ENCODE data around the gene FXN.
"Not testable (repeated sequence)": the region's sequence is repeated elsewhere in the genome, so short reads cannot be mapped to it uniquely, and the experiment has no call there.

The FXN gene

DNA sequence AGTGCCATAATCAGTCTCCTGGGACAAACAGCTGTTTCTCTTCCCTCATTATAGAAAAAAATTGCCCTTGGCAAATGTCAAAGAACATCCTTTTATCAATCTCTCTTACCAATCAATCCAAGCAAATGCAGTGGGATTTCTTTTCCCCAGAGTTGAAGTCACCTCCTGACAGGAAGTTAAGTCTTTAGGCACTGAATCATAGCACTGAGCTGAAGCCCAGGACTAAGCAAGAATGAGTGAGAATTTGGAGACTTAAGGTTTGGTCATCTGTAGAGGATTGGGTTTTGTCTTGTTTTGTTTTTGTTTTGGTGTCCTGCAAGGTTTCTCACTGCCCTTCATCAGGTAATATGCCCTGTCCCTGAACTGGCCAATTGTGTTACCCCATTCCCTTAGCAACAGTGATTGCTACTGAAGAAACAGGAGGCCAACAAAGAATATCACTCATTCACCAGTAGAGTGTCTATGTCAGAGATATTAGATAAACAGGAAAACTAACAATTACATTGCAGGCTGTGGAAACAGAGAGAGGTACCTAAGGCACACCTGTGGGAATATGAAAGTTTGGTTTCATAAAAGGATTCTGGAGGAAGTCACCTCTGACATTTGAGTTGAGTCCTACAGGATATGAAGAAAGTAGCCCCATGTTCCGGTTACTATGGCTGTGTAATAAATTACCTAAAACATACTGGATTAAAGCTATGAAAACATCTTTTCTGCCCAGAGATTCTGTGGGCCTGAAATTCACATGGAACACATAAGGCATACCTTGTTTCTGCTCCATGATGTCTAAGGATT, 4.5 kb upstream of the FXN start:
- Histone ChIP-seq H3K4me3 (ENCODE audit: low read length) (no peak overlapping the region), H3K36me3 (ENCODE audit: control insufficient read depth, insufficient read depth, low read length) (no peaks in the 10 kb centered on the region), H3K9ac (ENCODE audit: low read length) (no peak overlapping the region), H3K27ac (ENCODE audit: low read depth, low read length) (no peak overlapping the region), H3K4me1 (ENCODE audit: control insufficient read depth, insufficient read depth, low read length) (peaks cover 4% of the 10 kb centered on the region), H3K27me3 (ENCODE audit: control insufficient read depth, insufficient read depth, low read length) (no peaks in the 10 kb centered on the region)

DNA sequence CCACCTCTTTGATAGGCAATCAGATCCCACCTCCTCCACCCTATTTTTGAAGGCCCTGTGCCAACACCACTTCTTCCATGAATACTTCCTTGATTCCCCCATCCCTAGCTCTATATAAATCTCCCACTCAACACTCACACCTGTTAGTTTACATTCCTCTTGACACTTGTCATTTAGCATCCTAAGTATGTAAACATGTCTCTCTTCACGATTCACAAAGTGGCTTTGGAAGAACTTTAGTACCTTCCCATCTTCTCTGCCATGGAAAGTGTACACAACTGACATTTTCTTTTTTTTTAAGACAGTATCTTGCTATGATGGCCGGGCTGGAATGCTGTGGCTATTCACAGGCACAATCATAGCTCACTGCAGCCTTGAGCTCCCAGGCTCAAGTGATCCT, 1.5 kb upstream of the FXN start:
- Histone ChIP-seq H3K9ac (ENCODE audit: low read length) (no peak overlapping the region), H3K4me1 (ENCODE audit: control insufficient read depth, insufficient read depth, low read length) (peaks cover 4% of the 10 kb centered on the region), H3K4me3 (ENCODE audit: low read length) (no peak overlapping the region), H3K27me3 (ENCODE audit: control insufficient read depth, insufficient read depth, low read length) (no peaks in the 10 kb centered on the region), H3K27ac (ENCODE audit: low read depth, low read length) (no peak overlapping the region), H3K36me3 (ENCODE audit: control insufficient read depth, insufficient read depth, low read length) (no peaks in the 10 kb centered on the region)

DNA sequence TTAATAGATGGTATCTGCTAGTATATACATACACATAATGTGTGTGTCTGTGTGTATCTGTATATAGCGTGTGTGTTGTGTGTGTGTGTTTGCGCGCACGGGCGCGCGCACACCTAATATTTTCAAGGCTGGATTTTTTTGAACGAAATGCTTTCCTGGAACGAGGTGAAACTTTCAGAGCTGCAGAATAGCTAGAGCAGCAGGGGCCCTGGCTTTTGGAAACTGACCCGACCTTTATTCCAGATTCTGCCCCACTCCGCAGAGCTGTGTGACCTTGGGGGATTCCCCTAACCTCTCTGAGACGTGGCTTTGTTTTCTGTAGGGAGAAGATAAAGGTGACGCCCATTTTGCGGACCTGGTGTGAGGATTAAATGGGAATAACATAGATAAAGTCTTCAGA, 757 bp downstream of the FXN start:
- peaks cover 4% of the 10 kb centered on the region for H3K4me1 ChIP-seq (ENCODE audit: control insufficient read depth, insufficient read depth, low read length)
- H3K36me3 ChIP-seq (ENCODE audit: control insufficient read depth, insufficient read depth, low read length), result no peaks in the 10 kb centered on the region
- peak overlapping the region; percentile 72 for H3K27ac ChIP-seq (ENCODE audit: low read depth, low read length)
- H3K4me3 ChIP-seq (ENCODE audit: low read length), result peak overlapping the region; percentile 94
- peak overlapping the region; percentile 78 for H3K9ac ChIP-seq (ENCODE audit: low read length)
- no peaks in the 10 kb centered on the region for H3K27me3 ChIP-seq (ENCODE audit: control insufficient read depth, insufficient read depth, low read length)

DNA sequence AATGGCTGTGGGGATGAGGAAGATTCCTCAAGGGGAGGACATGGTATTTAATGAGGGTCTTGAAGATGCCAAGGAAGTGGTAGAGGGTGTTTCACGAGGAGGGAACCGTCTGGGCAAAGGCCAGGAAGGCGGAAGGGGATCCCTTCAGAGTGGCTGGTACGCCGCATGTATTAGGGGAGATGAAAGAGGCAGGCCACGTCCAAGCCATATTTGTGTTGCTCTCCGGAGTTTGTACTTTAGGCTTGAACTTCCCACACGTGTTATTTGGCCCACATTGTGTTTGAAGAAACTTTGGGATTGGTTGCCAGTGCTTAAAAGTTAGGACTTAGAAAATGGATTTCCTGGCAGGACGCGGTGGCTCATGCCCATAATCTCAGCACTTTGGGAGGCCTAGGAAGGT, 1.2 kb downstream of the FXN start:
- Histone ChIP-seq H3K27ac (ENCODE audit: low read depth, low read length) (no peak overlapping the region), H3K27me3 (ENCODE audit: control insufficient read depth, insufficient read depth, low read length) (no peaks in the 10 kb centered on the region), H3K9ac (ENCODE audit: low read length) (peak overlapping the region; percentile 2), H3K36me3 (ENCODE audit: control insufficient read depth, insufficient read depth, low read length) (no peaks in the 10 kb centered on the region), H3K4me3 (ENCODE audit: low read length) (peak overlapping the region; percentile 94), H3K4me1 (ENCODE audit: control insufficient read depth, insufficient read depth, low read length) (peaks cover 4% of the 10 kb centered on the region)

DNA sequence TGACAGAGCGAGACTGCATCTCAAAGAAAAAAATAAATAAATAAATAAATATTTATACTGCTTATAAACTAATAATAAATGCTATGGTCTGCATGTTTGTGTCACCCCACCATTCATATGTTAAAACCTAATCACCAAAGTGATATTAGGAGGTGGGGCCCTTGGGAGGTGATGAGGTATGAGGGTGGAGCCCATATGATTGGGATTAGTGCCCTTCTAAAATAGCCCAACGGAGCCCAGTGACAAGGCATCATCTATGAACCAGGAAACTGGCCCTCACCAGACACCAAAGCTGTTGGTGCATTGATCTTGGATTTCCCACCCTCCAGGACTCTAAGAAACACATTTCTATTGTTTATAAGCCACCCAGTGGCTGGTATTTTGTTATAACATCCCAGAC, 5.1 kb downstream of the FXN start:
- Histone ChIP-seq H3K9ac (ENCODE audit: low read length) (no peak overlapping the region), H3K27ac (ENCODE audit: low read depth, low read length) (no peak overlapping the region), H3K36me3 (ENCODE audit: control insufficient read depth, insufficient read depth, low read length) (no peaks in the 10 kb centered on the region)

DNA sequence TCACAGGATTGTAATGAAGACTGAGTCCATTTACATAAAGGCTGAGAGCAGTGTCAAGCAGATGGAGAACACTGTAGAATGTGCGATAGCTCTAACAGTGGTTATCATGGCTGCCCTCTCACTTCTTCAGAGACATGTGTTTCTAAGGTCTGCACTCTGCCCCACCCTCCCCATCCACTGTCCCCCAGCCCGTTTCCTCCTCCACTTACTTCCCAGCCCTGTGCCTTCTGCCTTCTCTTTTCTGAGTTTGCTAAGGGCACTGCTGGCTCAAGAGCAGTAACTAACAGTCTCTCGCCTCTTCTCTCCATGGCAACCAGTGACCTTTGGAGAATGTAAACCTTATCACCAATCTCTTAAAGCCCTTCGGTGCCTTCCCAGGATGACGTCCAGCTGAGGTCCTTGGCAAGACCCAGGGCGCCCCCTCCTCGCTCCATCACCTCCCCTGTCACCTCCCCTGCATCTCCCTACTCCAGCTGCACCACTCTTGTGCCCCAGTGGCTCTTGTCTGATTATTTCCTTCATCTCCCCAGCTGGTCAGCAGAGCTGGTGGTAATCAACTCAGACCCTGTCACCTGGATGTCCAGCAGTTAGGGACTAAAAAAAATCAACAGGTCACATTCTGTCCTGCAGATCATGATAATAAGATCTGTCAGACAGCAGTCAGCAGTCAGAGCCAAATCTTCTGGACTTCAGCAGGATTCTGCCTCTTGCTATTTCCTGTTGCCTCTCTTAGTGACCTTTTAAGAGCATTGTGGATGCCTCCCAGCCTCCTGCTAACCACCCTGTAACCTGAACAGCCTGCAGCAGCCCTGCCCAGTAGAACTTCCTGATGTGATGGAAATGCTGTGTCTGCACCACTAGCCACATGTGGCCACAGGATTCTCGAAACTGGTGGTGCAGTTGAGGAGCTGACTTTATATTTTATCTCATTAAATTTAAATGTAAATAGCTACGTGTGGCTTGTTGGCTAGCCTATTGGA, 9.0 kb downstream of the FXN start:
- Histone ChIP-seq H3K27me3 (ENCODE audit: control insufficient read depth, insufficient read depth, low read length) (no peaks in the 10 kb centered on the region), H3K4me3 (ENCODE audit: low read length) (no peak overlapping the region), H3K36me3 (ENCODE audit: control insufficient read depth, insufficient read depth, low read length) (peaks cover 3% of the 10 kb centered on the region), H3K4me1 (ENCODE audit: control insufficient read depth, insufficient read depth, low read length) (no peaks in the 10 kb centered on the region), H3K27ac (ENCODE audit: low read depth, low read length) (no peak overlapping the region), H3K9ac (ENCODE audit: low read length) (no peak overlapping the region)

More for the DNA sequence above, 5.1 kb downstream of the FXN start:
- Histone ChIP-seq H3K4me1 (ENCODE audit: control insufficient read depth, insufficient read depth, low read length) (no peaks in the 10 kb centered on the region), H3K4me3 (ENCODE audit: low read length) (no peak overlapping the region), H3K27me3 (ENCODE audit: control insufficient read depth, insufficient read depth, low read length) (no peaks in the 10 kb centered on the region)

DNA sequence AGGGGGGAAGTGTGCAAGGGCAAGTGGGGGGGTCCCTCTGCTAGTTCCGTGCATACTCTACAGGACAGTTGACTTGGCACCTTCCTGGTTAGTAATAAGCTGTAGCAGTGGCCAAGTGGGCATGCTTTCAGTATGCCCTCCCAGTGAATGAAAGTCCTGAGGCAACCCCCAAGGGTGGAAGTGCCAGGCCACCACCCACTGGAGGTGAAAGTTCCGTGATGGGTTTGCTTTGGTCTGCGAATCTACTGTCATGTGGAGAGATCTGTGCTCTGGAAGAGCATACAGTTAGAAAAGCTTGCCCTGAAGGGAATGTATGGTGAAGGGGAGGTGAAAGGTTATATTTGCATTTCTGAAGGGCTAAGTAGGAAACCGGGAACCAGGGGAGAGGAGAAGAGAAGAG, 10.3 kb downstream of the FXN start:
- H3K27ac ChIP-seq (ENCODE audit: low read depth, low read length), result no peak overlapping the region
- H3K9ac ChIP-seq (ENCODE audit: low read length), result no peak overlapping the region
- no peak overlapping the region for H3K4me3 ChIP-seq (ENCODE audit: low read length)
- no peaks in the 10 kb centered on the region for H3K27me3 ChIP-seq (ENCODE audit: control insufficient read depth, insufficient read depth, low read length)
- H3K36me3 ChIP-seq (ENCODE audit: control insufficient read depth, insufficient read depth, low read length), result peaks cover 3% of the 10 kb centered on the region
- no peaks in the 10 kb centered on the region for H3K4me1 ChIP-seq (ENCODE audit: control insufficient read depth, insufficient read depth, low read length)

DNA sequence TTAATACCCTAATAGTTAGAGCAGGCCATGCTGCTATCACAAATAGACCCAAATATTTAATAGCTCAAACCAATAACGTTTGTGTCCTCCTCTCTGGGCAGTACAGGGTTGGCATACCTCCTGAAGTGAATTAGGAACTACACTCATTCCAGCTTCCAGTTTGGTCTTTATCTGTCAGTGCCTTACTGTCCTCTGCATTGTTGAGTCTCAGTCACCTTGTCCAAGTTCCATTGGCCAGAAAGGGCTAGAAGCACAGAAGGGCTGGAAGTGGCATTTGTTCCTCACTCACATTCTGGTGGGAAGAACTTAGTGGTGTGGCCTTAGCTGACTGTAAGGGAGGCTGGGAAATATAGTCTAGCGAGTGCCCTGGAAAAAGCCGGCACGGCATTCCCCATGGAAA, 11.2 kb downstream of the FXN start:
- Histone ChIP-seq H3K9ac (ENCODE audit: low read length) (no peak overlapping the region), H3K36me3 (ENCODE audit: control insufficient read depth, insufficient read depth, low read length) (peaks cover 3% of the 10 kb centered on the region), H3K4me1 (ENCODE audit: control insufficient read depth, insufficient read depth, low read length) (no peaks in the 10 kb centered on the region), H3K4me3 (ENCODE audit: low read length) (no peak overlapping the region), H3K27ac (ENCODE audit: low read depth, low read length) (no peak overlapping the region), H3K27me3 (ENCODE audit: control insufficient read depth, insufficient read depth, low read length) (no peaks in the 10 kb centered on the region)

DNA sequence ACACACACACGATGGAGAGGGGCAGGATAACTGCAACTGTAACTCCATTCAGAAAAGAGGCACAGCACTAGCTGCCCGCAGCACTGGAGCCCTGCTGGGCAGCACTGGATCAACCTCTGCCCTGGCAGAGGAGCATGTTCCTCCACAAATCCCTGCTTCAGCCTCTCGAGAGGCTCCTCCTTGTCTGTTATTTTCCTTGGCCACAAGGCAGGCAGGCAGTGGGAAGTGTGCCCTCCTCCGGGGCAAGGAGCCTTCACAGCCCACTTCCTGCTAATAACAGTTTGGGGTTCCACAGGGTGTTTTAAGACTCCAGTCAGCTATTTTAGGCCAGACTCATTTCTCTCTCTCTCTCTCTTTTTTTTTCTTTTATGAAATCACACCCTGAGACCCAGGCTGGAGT, 11.8 kb downstream of the FXN start:
- Histone ChIP-seq H3K4me1 (ENCODE audit: control insufficient read depth, insufficient read depth, low read length) (no peaks in the 10 kb centered on the region), H3K36me3 (ENCODE audit: control insufficient read depth, insufficient read depth, low read length) (peaks cover 3% of the 10 kb centered on the region), H3K9ac (ENCODE audit: low read length) (no peak overlapping the region), H3K27ac (ENCODE audit: low read depth, low read length) (no peak overlapping the region), H3K4me3 (ENCODE audit: low read length) (no peak overlapping the region), H3K27me3 (ENCODE audit: control insufficient read depth, insufficient read depth, low read length) (no peaks in the 10 kb centered on the region)

DNA sequence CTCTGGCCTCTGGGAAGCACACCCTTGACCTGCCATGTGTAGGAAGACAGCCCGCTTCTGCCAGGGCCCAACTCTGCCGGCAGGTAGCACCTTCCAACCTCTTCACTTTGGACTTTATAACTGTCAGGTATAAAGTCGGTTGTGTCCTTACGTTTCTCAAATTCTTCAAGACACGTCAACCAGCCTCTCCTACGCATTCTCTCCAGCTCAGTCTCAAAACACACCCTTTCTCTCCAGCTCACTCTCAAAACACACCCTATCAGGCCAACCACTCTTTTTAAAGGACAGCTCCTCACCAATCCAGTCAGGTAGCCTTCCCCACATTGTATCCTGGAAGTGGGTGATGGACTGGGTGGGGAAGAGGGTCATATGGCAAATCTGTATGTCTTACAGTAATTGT, 13.5 kb downstream of the FXN start:
- no peak overlapping the region for H3K9ac ChIP-seq (ENCODE audit: low read length)
- H3K27me3 ChIP-seq (ENCODE audit: control insufficient read depth, insufficient read depth, low read length), result no peaks in the 10 kb centered on the region
- no peak overlapping the region for H3K27ac ChIP-seq (ENCODE audit: low read depth, low read length)
- H3K4me3 ChIP-seq (ENCODE audit: low read length), result no peak overlapping the region
- peaks cover 3% of the 10 kb centered on the region for H3K36me3 ChIP-seq (ENCODE audit: control insufficient read depth, insufficient read depth, low read length)
- H3K4me1 ChIP-seq (ENCODE audit: control insufficient read depth, insufficient read depth, low read length), result no peaks in the 10 kb centered on the region

DNA sequence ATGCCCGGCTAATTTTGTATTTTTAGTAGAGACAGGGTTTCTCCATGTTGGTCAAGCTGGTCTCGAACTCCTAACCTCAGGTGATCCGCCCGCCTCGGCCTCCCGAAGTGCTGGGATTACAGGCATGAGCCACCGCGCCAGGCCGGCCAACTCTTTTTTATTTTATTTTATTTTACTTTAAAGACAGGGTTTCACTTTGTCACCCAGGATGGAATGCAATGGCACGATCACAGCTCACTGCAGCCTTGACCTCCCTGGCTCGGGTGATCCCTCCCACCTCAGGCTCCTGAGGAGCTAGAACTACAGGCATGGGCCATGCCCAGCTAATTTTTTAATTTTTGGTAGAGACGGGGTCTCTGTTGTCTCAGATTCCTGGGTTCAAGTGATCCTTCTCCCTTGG, 15.4 kb downstream of the FXN start:
- H3K9ac ChIP-seq (ENCODE audit: low read length); H3K27ac ChIP-seq (ENCODE audit: low read depth, low read length); H3K4me1 ChIP-seq (ENCODE audit: control insufficient read depth, insufficient read depth, low read length); H3K27me3 ChIP-seq (ENCODE audit: control insufficient read depth, insufficient read depth, low read length); H3K4me3 ChIP-seq (ENCODE audit: low read length); H3K36me3 ChIP-seq (ENCODE audit: control insufficient read depth, insufficient read depth, low read length): not testable (repeated sequence)

DNA sequence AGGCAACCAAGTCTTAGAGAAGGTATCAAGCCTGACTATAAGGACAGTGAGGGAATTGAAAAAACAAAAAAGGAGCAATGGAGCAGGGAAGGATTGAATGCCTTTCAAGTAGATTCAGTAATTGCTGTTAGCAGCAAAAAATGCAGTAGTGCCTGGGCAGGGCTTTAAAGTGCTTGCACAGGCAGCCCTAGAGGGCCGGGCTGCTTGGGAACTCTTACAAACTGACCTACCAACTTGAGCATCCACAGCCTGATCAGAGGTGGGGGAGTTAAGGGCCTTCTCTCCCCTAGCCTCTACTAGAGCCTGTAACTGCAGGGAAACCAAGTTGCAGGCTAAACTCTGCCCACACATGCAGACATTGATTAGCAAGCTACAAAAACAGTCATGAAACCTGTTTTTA, 19.4 kb downstream of the FXN start:
- H3K4me1 ChIP-seq (ENCODE audit: control insufficient read depth, insufficient read depth, low read length), result no peaks in the 10 kb centered on the region
- H3K9ac ChIP-seq (ENCODE audit: low read length), result no peak overlapping the region
- H3K4me3 ChIP-seq (ENCODE audit: low read length), result no peak overlapping the region
- no peak overlapping the region for H3K27ac ChIP-seq (ENCODE audit: low read depth, low read length)
- no peaks in the 10 kb centered on the region for H3K36me3 ChIP-seq (ENCODE audit: control insufficient read depth, insufficient read depth, low read length)
- no peaks in the 10 kb centered on the region for H3K27me3 ChIP-seq (ENCODE audit: control insufficient read depth, insufficient read depth, low read length)

All from rectal smooth muscle tissue (tissue), 1 donor.